H9 (cell line): ENCODE data around the gene NKAIN4. TPM values are rescaled to one million over a fixed set of nuclear protein-coding genes. Genes with fewer than 3 reads are reported as not detected.

ENCODE experiments used
- DNase-seq: peaks from one replicate; pipeline ENCODE4 v3.0.0-alpha.2; 2017
- H2AFZ ChIP-seq: one replicate; pipeline ENCODE4 v1.6.1; 2013; ENCODE audit warnings: mild to moderate bottlenecking, low read length, control low read depth, moderate library complexity
- H2AK5ac ChIP-seq: 2 replicates; pipeline ENCODE4 v1.6.1; 2013; ENCODE audit warnings: low read length, control low read depth, mixed read lengths; ENCODE audit not compliant: insufficient read length
- H2BK120ac ChIP-seq: one replicate; pipeline ENCODE4 v1.6.1; 2013; ENCODE audit warnings: low read depth, mild to moderate bottlenecking, low read length, control low read depth, inconsistent platforms; ENCODE audit not compliant: poor library complexity, severe bottlenecking
- H2BK12ac ChIP-seq: 2 replicates; pipeline ENCODE4 v1.6.1; 2013; ENCODE audit warnings: low read length, control low read depth, mixed read lengths, low read depth; ENCODE audit not compliant: insufficient read length
- H2BK15ac ChIP-seq: 2 replicates; pipeline ENCODE4 v1.6.1; 2013; ENCODE audit warnings: low read depth, low read length, control low read depth
- H2BK20ac ChIP-seq: one replicate; pipeline ENCODE4 v1.6.1; 2013; ENCODE audit warnings: low read depth, mild to moderate bottlenecking, low read length, control low read depth, inconsistent platforms; ENCODE audit not compliant: poor library complexity, severe bottlenecking
- H2BK5ac ChIP-seq: 2 replicates; pipeline ENCODE4 v1.6.1; 2013; ENCODE audit warnings: low read length, control low read depth, mixed read lengths; ENCODE audit not compliant: insufficient read length
- H3K14ac ChIP-seq: 2 replicates; pipeline ENCODE4 v1.6.1; 2013; ENCODE audit warnings: low read length, control low read depth; ENCODE audit not compliant: insufficient read depth
- H3K18ac ChIP-seq: 2 replicates; pipeline ENCODE4 v1.6.1; 2013; ENCODE audit warnings: low read depth, mild to moderate bottlenecking, mixed read lengths, low read length, control low read depth; ENCODE audit not compliant: insufficient read length
- H3K23ac ChIP-seq: 2 replicates; pipeline ENCODE4 v1.6.1; 2013; ENCODE audit warnings: low read length, control low read depth, mixed read lengths, low read depth; ENCODE audit not compliant: insufficient read length
- H3K23me2 ChIP-seq: 2 replicates; pipeline ENCODE4 v1.6.1; 2013; ENCODE audit warnings: low read depth, mild to moderate bottlenecking, mixed read lengths, low read length, control low read depth; ENCODE audit not compliant: insufficient read length, poor library complexity, severe bottlenecking
- H3K27ac ChIP-seq: 2 replicates; pipeline ENCODE4 v1.5.1; 2013; ENCODE audit warnings: low read length, control low read depth, mixed read lengths, low read depth; ENCODE audit not compliant: insufficient read length
- H3K27me3 ChIP-seq: 2 replicates; pipeline ENCODE4 v1.6.1; 2013; ENCODE audit warnings: low read length, control low read depth, inconsistent platforms; ENCODE audit not compliant: insufficient read depth
- H3K4ac ChIP-seq: 2 replicates; pipeline ENCODE4 v1.6.1; 2013; ENCODE audit warnings: low read depth, mild to moderate bottlenecking, control low read depth, inconsistent platforms, low read length, moderate library complexity
- H3K4me1 ChIP-seq: 2 replicates; pipeline ENCODE4 v1.6.1; 2013; ENCODE audit warnings: low read length, control low read depth, inconsistent platforms; ENCODE audit not compliant: insufficient read depth
- H3K4me2 ChIP-seq: 2 replicates; pipeline ENCODE4 v1.6.1; 2013; ENCODE audit warnings: low read length, control low read depth, mixed read lengths; ENCODE audit not compliant: insufficient read length, insufficient read depth
- H3K56ac ChIP-seq: 2 replicates; pipeline ENCODE4 v1.6.1; 2013; ENCODE audit warnings: low read depth, mild to moderate bottlenecking, mixed read lengths, low read length, control low read depth; ENCODE audit not compliant: insufficient read length
- H3K79me1 ChIP-seq: 2 replicates; pipeline ENCODE4 v1.6.1; 2013; ENCODE audit warnings: low read depth, mild to moderate bottlenecking, moderate library complexity, low read length, control low read depth, inconsistent platforms; ENCODE audit not compliant: insufficient read depth, poor library complexity, severe bottlenecking
- H3K79me2 ChIP-seq: 2 replicates; pipeline ENCODE4 v1.6.1; 2013; ENCODE audit warnings: low read length, control low read depth, inconsistent platforms; ENCODE audit not compliant: insufficient read depth
- H3K9ac ChIP-seq: 2 replicates; pipeline ENCODE4 v1.6.1; 2013; ENCODE audit warnings: low read length, control low read depth, mixed read lengths; ENCODE audit not compliant: insufficient read length; ENCODE audit errors: extremely low read depth
- H3K9me3 ChIP-seq: one replicate; pipeline ENCODE4 v1.6.1; 2013; ENCODE audit warnings: low read depth, low read length, inconsistent platforms; ENCODE audit not compliant: control insufficient read depth
- H3T11ph ChIP-seq: one replicate; pipeline ENCODE4 v1.6.1; 2013; ENCODE audit warnings: mild to moderate bottlenecking, low read length, control low read depth, inconsistent platforms
- H4K20me1 ChIP-seq: one replicate; pipeline ENCODE4 v1.6.1; 2013; ENCODE audit not compliant: control insufficient read depth, insufficient read length, insufficient read depth
- H4K5ac ChIP-seq: 2 replicates; pipeline ENCODE4 v1.6.1; 2013; ENCODE audit warnings: low read depth, mild to moderate bottlenecking, mixed read lengths, low read length, control low read depth; ENCODE audit not compliant: insufficient read length
- H4K8ac ChIP-seq: replicated peaks from 2 replicates; pipeline ENCODE4 v1.6.1; 2013; ENCODE audit warnings: low read length, control low read depth, mixed read lengths, low read depth; ENCODE audit not compliant: insufficient read length
- H4K91ac ChIP-seq: 2 replicates; pipeline ENCODE4 v1.6.1; 2013; ENCODE audit warnings: low read depth, mild to moderate bottlenecking, moderate library complexity, mixed read lengths, low read length, control low read depth; ENCODE audit not compliant: insufficient read length
- H3K27ac Mint-ChIP-seq, 3 experiments: 2 replicates in 2 of 3; 3 replicates in 1 of 3; pipeline ENCODE4 v1.8.0; 2020 to 2021; ENCODE audit warnings: mixed read lengths in 3 of 3, mild to moderate bottlenecking in 1 of 3, moderate library complexity in 1 of 3
- H3K27me3 Mint-ChIP-seq: 2 replicates; pipeline ENCODE4 v1.8.0; 2021; ENCODE audit warnings: low read depth, mild to moderate bottlenecking, moderate library complexity, mixed read lengths
- H3K36me3 Mint-ChIP-seq, 3 experiments: 2 replicates in 2 of 3; 3 replicates in 1 of 3; pipeline ENCODE4 v1.8.0; 2020 to 2021; ENCODE audit warnings: low read depth in 3 of 3, mixed read lengths in 3 of 3; ENCODE audit not compliant: insufficient read depth in 1 of 3
- H3K4me1 Mint-ChIP-seq, 2 experiments: 2 replicates each; pipeline ENCODE4 v1.8.0; 2020; ENCODE audit warnings: mixed read lengths in 2 of 2
- H3K4me3 Mint-ChIP-seq, 2 experiments: 2 replicates in 1 of 2; 3 replicates in 1 of 2; pipeline ENCODE4 v1.8.0; 2020 to 2021; ENCODE audit warnings: mild to moderate bottlenecking in 2 of 2, mixed read lengths in 2 of 2, moderate library complexity in 1 of 2
- H3K9me3 Mint-ChIP-seq, 2 experiments: 2 replicates in 1 of 2; 3 replicates in 1 of 2; pipeline ENCODE4 v1.8.0; 2020; ENCODE audit warnings: mild to moderate bottlenecking in 2 of 2, mixed read lengths in 2 of 2, moderate library complexity in 1 of 2
- WGBS: extraction: QIAGEN DNeasy Blood & Tissue Kit; methylation state at CpG from one replicate; pipeline ENCODE4 v1.1.7; 2013; ENCODE audit warnings: missing lambda C conversion rate, low lambda C conversion rate, mixed read lengths; ENCODE audit not compliant: insufficient read length; ENCODE audit errors: extremely low coverage; 5-methylcytosine and 5-hydroxymethylcytosine counted together
- total RNA-seq: library from RNA; stranded (reverse); gene quantifications from 2 replicates; pipeline ENCODE4 v1.2.1, GENCODE V29; 2021
- TF ChIP-seq, protein P1 (sequence below): fragments of 200-600 bp; sonication (generic); conservative IDR thresholded peaks from 3 replicates; pipeline ENCODE4 v1.8.0; 2021; ENCODE audit warnings: antibody characterized with exemption, mild to moderate bottlenecking

NKAIN4 gene
- total RNA-seq, 1 experiment from 2014 or later: 20.9 TPM

DNA sequence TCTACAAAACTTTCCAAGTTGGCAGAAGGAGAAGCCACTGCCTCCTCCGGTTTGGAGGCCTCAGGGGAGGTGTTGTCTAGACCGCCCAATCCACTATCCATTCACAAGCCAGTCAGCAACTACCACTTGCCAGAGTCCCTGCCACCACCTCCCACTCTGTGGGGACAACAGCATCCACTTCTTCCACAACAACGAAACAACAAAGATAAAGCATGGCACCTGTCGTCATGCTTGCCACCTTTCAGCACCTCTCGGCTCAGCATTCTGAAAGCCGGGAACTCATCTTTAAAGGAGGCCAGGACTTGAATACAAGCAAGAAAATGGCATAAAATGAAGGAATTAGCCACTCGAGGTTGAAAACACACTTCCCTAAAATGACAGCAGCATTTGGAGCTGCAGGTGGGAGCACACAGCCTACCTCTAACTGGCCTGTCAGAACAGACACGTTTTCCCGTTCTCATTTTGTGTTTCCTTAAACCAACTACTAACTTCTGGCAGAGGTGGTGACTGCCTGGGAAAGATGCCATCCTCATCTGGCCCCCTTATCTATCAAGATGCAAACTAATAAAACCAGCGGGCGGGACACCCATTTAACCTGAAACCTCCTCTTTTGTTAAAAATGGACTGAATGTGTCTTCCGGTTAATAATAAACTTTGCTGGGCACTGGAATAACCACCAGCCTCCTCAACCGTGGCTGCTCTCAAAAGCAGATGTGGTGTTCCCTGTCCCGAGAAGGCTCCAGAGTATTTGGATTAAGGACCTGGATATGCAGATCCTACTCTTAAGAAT lies 60.1 kb downstream of the NKAIN4 start:
- Mint-ChIP-seq H3K27ac (peak overlapping the region in 1 of 3 experiments; percentile 58; a peak in 4 of 7 replicates), H3K36me3 (peaks cover 2 to 40% (median 36%) of the 10 kb centered on the region in 3 experiments; a peak in 6 of 7 replicates), H3K9me3 (no peaks in the 10 kb centered on the region), H3K27me3 (no peaks in the 10 kb centered on the region; the same call in 1 of the 2 replicates), H3K4me1 (peaks cover 20 to 29% of the 10 kb centered on the region in 2 experiments), H3K4me3 (no peak overlapping the region)
- no peak overlapping the region for H4K8ac ChIP-seq
- H3K18ac ChIP-seq: no peak overlapping the region
- no peak overlapping the region for H4K5ac ChIP-seq
- no peak overlapping the region for H3T11ph ChIP-seq
- TF ChIP-seq, protein P1, sequence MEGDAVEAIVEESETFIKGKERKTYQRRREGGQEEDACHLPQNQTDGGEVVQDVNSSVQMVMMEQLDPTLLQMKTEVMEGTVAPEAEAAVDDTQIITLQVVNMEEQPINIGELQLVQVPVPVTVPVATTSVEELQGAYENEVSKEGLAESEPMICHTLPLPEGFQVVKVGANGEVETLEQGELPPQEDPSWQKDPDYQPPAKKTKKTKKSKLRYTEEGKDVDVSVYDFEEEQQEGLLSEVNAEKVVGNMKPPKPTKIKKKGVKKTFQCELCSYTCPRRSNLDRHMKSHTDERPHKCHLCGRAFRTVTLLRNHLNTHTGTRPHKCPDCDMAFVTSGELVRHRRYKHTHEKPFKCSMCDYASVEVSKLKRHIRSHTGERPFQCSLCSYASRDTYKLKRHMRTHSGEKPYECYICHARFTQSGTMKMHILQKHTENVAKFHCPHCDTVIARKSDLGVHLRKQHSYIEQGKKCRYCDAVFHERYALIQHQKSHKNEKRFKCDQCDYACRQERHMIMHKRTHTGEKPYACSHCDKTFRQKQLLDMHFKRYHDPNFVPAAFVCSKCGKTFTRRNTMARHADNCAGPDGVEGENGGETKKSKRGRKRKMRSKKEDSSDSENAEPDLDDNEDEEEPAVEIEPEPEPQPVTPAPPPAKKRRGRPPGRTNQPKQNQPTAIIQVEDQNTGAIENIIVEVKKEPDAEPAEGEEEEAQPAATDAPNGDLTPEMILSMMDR: no peak
- no CpG with 5 or more reads among the region's 14 CpGs for WGBS
- H2AFZ ChIP-seq: no peak overlapping the region
- H3K56ac ChIP-seq: no peak overlapping the region
- H2BK15ac ChIP-seq: no peak overlapping the region
- H3K14ac ChIP-seq: no peak overlapping the region
- no peak overlapping the region for H2AK5ac ChIP-seq
- H3K79me1 ChIP-seq: no peaks in the 10 kb centered on the region
- no peak overlapping the region for H3K4ac ChIP-seq
- H3K27me3 ChIP-seq: no peaks in the 10 kb centered on the region
- H3K23me2 ChIP-seq: no peaks in the 10 kb centered on the region
- no peak overlapping the region for H2BK20ac ChIP-seq
- no peak overlapping the region for H3K23ac ChIP-seq
- H3K4me2 ChIP-seq: no peak overlapping the region
- no peak for DNase-seq
- no peak overlapping the region for H3K9ac ChIP-seq
- no peaks in the 10 kb centered on the region for H4K20me1 ChIP-seq
- H2BK120ac ChIP-seq: no peak overlapping the region
- H2BK12ac ChIP-seq: no peak overlapping the region
- H3K9me3 ChIP-seq: no peaks in the 10 kb centered on the region
- H4K91ac ChIP-seq: no peak overlapping the region
- H2BK5ac ChIP-seq: no peak overlapping the region
- H3K27ac ChIP-seq: no peak overlapping the region
- H3K79me2 ChIP-seq: peaks cover 3% of the 10 kb centered on the region; the same call in 1 of the 2 replicates
- no peaks in the 10 kb centered on the region for H3K4me1 ChIP-seq
